LNCaP clone FGC (cell line): ENCODE measurements around the gene UBE2E2.
A peak's percentile ranks its signal among the peaks of the same experiment; 100 is the strongest.

Experiments used
- DNase-seq: peaks from one replicate; pipeline ENCODE4 v3.0.0-alpha.2; 2011; ENCODE audit warnings: low read depth
- H3K4me3 ChIP-seq: 2 replicates; pipeline ENCODE4 v1.5.1; 2011; ENCODE audit warnings: mild to moderate bottlenecking, low read depth, low read length, control low read depth
- TF ChIP-seq, protein P1 (sequence below): IDR thresholded peaks from 2 replicates; pipeline ENCODE4 v1.5.1; 2012; ENCODE audit warnings: mild to moderate bottlenecking; ENCODE audit not compliant: control insufficient read depth, insufficient read depth; ENCODE audit errors: extremely low read depth

UBE2E2 gene

DNA sequence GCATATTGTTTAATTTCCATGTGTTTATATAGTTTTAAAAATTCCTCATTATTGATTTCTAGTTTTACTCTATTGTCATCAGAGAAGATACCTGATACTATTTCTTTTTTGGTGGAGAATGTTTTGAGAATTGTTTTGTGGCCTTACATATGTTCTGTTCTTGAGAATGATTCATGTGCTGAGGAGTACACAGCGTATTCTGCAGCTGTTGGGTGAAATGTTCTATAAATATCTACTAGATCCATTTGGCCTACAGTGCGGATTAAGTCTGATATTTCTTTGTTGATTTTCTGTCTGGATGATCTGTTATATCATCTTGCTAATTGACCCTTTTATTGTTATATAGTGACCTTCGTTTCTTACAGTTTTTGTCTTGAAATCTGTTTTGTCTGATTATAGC, 109.7 kb downstream of the UBE2E2 start:
- TF ChIP-seq, protein P1, sequence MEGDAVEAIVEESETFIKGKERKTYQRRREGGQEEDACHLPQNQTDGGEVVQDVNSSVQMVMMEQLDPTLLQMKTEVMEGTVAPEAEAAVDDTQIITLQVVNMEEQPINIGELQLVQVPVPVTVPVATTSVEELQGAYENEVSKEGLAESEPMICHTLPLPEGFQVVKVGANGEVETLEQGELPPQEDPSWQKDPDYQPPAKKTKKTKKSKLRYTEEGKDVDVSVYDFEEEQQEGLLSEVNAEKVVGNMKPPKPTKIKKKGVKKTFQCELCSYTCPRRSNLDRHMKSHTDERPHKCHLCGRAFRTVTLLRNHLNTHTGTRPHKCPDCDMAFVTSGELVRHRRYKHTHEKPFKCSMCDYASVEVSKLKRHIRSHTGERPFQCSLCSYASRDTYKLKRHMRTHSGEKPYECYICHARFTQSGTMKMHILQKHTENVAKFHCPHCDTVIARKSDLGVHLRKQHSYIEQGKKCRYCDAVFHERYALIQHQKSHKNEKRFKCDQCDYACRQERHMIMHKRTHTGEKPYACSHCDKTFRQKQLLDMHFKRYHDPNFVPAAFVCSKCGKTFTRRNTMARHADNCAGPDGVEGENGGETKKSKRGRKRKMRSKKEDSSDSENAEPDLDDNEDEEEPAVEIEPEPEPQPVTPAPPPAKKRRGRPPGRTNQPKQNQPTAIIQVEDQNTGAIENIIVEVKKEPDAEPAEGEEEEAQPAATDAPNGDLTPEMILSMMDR: no peak
- H3K4me3 ChIP-seq: no peak overlapping the region

DNA sequence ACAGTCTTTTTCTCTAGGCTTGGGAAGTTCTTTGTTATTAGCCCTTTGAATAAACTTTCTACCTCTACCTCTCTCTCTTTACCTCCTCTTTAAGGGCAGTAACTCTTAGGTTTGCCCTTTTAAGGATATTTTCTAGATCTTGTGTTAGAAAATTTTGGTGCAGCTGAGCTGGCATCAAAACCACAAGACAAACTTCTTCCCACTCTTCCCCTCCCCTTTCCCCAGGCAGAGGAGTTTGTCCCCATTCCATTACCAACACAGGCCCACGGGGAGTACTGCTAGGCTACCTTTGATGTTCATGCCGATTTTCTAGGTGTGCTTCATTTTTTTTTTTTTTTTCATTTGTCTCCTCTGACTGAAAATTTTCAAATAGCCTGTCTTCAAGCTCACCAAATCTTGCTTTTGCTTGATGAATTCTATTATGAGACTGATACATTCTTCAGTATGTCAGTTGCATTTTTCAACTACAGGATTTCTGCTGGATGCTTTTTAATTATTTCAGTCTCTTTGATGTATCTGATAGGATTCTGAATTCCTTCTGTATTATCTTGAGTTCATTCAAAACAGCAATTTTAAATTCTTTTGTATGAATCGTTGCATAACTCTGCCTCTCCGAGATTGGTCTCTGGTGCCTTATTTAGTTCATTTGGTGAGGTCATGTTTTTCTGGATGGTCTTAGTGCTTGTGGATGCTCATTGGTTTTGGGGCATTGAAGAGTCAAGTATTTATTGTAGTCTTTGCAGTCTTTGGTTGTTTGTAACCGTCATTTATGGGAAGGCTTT, 112.0 kb downstream of the UBE2E2 start:
- TF ChIP-seq, protein P1: no peak
- H3K4me3 ChIP-seq: no peak overlapping the region
- no peak for DNase-seq

More for the DNA sequence above, 109.7 kb downstream of the UBE2E2 start:
- no peak for DNase-seq

DNA sequence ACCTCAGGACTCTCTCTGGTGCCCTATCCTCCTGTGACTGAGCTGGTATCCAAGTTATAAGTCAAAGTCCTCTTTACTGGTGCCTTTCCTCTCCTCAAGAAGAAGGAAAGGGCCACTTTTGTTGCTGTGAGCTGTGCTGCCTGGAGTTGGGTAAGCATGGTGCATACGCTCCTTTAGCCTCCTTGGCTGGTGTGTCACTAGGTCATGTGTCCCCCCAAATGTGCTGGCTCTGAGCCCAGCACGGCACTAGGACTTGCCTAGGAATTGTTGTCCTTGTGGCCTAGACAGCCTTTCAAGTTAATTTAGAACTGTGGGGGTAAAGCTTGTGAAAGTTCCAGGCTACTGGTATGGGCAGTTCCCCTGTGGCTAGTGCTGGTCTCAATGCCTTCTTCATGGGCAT, 113.8 kb downstream of the UBE2E2 start:
- TF ChIP-seq, protein P1: no peak
- DNase-seq: no peak
- no peak overlapping the region for H3K4me3 ChIP-seq

DNA sequence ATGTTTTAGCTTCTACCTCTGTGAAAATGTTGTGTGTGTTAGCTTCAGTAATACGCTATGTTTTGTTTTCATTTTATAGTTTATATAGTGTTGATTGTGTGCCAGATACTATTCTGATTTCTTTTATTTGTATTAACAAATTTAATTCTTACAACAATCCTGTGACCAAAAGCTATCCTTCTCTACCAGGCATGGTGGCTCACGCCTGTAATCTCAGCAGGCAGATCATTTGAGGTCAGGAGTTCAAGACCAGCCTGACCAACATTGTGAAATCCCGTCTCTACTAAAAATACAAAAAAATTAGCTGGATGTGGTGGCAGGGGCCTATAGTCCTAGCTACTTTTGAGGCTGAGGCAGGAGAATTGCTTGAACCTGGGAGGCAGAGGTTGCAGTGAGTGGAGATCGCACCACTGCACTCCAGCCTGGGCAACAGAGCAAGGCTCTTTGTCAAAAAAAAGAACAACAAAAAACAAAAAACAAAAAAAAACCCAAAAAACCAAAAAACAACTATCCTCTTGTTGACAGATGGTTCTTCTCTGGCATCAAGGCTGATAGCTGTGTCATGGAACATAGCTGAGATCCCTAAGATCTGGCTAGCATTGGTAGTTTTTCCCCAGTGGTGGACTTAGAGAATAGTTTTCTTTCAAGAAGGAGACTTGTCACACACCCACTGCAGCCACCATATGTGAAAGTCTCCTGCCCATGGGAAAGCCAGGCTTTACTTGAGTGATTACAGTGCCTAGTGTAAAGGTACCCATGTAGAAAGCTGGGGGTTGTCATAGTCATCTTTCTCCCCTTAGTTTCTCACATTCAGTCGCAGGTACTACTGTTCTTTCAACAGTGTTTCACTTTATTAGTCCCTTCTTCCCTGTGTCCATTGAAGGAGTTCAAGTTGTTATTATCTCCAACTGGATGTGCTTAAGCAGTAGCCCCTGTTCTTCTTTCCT, 116.5 kb downstream of the UBE2E2 start:
- no peak overlapping the region for H3K4me3 ChIP-seq
- DNase-seq: no peak
- TF ChIP-seq, protein P1: no peak

DNA sequence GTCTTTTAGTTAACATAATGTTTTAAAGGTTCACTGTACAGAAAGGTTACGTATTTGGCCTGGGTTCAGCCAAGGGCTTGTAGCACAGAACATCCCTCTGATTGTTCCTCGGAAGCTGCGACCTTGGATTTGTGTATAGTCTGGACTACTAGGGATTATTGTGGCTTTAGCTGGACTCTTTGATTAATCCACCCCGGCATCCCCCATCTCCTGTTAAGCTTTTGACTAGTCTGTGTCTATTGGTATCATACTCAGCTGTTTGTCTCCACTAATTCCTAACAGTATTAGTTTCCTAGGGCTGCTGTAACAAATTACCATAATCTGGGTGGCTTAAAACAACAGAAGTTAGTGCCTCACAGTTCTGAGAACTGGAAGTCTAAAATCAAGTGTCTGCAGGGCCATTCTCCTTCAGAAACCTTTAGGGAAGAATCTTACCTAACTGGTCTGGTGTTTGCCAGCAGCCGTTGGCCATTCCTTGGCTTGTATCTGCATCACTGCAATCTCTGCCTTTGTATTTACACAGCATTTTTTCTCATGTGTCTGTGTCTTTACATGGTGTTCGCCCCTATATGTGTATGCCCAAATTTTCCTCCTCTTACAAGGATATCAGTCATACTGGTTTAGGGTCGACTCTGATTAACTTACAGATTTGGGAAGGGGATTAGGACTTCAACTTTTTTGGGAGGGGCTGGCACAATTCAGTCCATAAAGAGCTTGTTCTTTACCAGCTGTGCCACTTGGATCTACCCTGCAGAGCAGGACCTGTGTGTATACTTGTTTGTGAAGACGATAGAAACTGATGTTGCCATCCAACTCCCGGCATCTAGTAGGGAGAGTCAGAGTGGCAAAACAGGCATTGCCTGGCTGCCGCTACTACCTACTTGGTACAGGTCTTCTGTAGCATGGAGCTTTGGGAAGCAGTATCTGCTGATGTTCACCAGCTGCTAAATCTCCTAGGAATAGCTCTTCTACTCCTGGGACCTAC, 117.8 kb downstream of the UBE2E2 start:
- peak; percentile 88 for DNase-seq
- TF ChIP-seq, protein P1: no peak
- peak overlapping the region; percentile 21 for H3K4me3 ChIP-seq

DNA sequence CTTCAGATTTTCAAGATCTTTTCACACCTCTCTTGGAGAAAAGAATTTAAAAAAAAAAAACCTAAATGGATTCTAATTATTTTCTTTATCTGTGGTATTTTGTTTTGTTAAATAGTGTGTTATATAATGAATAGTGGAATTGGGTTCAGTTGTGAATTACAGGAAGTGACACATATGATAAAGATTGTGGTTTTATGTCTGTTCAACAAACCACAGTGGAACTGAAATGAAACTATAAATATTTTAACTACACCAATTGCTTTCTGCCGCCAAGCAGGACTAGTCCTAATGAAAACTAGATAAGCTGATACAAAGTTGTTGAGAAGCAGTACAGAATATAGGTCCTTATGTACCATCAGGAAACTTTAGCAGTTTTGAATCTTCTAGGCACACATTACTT, 121.6 kb downstream of the UBE2E2 start:
- TF ChIP-seq, protein P1: no peak
- no peak overlapping the region for H3K4me3 ChIP-seq
- DNase-seq: no peak
